RWPE1 (cell line): ENCODE data around the gene TLK2.

Experiments
- CTCF ChIA-PET: fragments of 350-600 bp; sonication (Branson Sonifier 250); formaldehyde crosslinking; extraction: SDS; loops from one replicate; lab custom pipeline; 2021; lab: Yijun Ruan, JAX
- POLR2A ChIA-PET: fragments of 400-600 bp; formaldehyde crosslinking; extraction: SDS; loops from one replicate; lab custom pipeline; 2020; ENCODE audit warnings: antibody characterized with exemption; ENCODE audit not compliant: low non-redundant PET; lab: Yijun Ruan, JAX
- DNase-seq: peaks from one replicate; pipeline ENCODE4 v3.0.0; 2012; ENCODE audit warnings: low spot score
- H3K27ac ChIP-seq: fragments of 450-650 bp; 2 replicates; pipeline ENCODE4 v1.5.1; 2017
- TF ChIP-seq, protein P1 (sequence below): fragments of 450-650 bp; conservative IDR thresholded peaks from 2 replicates; pipeline ENCODE4 v1.5.1; 2017; ENCODE audit warnings: low read depth, mild to moderate bottlenecking

Gene TLK2

DNA sequence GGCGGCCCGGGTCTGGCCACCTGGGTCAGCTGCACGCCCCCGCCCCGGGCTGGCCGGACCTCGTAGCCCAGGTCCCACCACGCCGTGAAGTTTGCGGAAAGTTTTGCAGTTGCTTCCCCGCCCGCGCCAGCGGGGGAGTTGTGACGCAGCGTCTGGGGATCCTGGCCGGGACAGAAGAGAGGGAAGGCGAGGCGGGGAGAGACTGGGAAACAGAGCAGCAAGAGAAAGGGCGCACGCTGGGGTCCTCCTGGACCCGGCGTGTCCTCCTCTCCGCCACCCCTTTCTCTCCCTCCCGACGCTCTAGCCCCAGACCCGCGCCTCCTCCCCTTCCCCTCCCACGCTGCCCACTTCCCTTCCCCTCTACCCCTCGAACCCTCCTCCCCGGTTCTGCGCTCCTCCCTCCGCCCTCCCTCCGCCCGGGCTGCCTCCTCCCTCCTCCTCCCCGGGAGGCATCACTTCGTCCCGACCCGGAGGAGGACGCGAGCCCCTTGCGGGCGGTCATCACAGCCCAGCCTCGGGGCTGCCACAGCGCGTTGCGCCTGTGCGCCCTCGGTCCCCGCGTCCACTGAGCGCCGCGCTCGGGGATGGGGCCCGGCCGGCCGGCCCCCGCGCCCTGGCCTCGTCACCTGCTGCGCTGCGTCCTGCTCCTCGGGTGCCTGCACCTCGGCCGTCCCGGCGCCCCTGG lies 148.7 kb downstream of the TLK2 start, which contains the start of gene MRC2:
Gene MRC2, plus strand, starts transcription at position 452 of the 685 bp plus-strand sequence. Its CDS starts 133 bp downstream, at position 585.
- ChIA-PET CTCF (interaction anchor here (0.6 kb wide), 1 partner anchor 771 kb away, joined by 3 read pairs; no protein-coding TSS in a partner anchor), POLR2A (no interaction called here)
- TF ChIP-seq, protein P1, sequence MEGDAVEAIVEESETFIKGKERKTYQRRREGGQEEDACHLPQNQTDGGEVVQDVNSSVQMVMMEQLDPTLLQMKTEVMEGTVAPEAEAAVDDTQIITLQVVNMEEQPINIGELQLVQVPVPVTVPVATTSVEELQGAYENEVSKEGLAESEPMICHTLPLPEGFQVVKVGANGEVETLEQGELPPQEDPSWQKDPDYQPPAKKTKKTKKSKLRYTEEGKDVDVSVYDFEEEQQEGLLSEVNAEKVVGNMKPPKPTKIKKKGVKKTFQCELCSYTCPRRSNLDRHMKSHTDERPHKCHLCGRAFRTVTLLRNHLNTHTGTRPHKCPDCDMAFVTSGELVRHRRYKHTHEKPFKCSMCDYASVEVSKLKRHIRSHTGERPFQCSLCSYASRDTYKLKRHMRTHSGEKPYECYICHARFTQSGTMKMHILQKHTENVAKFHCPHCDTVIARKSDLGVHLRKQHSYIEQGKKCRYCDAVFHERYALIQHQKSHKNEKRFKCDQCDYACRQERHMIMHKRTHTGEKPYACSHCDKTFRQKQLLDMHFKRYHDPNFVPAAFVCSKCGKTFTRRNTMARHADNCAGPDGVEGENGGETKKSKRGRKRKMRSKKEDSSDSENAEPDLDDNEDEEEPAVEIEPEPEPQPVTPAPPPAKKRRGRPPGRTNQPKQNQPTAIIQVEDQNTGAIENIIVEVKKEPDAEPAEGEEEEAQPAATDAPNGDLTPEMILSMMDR: no peak
- peak within 1 kb of the TSS; percentile 82 for H3K27ac ChIP-seq
- DNase-seq: peak; percentile 65

DNA sequence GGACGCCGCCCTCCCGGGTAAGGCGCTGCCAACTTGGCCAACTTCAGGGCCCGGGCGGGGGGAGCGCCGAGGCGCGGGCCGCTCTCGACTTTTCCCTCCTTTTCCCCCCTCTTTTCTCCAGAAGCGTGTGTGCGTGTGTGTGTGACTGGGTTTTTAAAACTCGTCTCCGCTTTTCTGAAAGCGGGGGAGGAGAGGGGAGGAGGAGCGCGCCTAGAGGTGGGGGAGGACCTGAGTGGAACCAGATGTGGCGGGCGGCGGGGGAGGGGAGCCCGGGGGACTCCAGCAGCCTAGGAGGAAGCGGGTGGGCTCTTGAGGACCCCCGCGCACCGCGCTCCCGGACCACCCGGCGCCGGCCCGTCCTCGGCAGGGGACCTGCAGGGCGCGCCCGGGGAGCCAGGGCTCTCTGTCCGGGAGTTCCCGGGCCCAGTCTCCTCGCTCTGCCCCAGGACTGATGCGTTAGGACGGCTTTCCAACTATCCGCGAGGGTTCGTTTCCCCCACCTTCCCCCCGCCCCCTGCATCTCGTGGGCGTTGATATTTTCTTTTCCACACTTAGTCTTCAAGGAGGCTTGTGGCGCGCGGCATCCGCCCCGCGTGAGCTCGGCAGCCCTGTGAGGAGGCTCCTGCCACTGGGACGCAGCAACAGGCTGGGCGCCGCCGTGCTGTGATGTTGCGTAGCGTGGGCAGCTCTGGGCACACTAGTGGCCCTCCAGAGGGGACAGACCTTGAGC lies 149.4 kb downstream of the TLK2 start:
- DNase-seq: peak; percentile 34
- H3K27ac ChIP-seq: peak overlapping the region; percentile 82
- TF ChIP-seq, protein P1: no peak
- CTCF ChIA-PET: no interaction called here
- POLR2A ChIA-PET: no interaction called here

DNA sequence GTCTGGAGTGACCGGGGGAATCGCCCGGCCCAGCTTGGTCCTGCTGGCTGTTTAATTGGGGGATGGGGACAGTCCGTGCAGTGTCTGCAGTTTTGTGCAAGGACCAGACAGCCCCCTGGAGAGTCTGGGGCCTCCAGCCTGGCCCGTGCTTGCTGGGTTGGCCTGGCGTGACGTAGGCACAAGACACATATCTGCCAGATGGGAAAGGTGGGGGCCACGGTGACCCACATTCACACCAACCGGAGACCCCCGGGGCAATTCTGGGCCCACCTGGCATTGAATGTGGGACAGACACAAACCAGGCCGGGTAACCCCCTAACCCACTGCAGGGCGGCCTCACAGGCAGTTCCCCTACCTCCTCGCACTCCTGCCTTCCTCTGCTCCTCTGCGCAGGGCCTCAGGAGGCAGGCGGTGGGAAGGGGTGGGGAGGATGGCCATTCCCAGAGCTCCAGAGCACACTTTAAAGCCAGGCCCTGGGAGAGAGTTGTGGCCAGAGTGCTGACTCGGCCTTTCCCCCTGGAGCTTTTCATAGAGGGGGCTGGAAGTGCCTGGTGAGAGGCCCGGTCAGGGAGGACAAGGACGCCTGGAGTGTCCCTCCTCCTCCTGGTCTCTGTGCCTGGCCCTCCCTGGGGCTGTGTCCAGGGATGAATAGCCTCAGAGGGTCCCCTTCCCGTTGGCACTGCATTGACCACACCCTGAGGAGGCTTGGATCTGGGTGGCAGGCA lies 150.4 kb downstream of the TLK2 start:
- POLR2A ChIA-PET: no interaction called here
- H3K27ac ChIP-seq: peak overlapping the region; percentile 82

DNA sequence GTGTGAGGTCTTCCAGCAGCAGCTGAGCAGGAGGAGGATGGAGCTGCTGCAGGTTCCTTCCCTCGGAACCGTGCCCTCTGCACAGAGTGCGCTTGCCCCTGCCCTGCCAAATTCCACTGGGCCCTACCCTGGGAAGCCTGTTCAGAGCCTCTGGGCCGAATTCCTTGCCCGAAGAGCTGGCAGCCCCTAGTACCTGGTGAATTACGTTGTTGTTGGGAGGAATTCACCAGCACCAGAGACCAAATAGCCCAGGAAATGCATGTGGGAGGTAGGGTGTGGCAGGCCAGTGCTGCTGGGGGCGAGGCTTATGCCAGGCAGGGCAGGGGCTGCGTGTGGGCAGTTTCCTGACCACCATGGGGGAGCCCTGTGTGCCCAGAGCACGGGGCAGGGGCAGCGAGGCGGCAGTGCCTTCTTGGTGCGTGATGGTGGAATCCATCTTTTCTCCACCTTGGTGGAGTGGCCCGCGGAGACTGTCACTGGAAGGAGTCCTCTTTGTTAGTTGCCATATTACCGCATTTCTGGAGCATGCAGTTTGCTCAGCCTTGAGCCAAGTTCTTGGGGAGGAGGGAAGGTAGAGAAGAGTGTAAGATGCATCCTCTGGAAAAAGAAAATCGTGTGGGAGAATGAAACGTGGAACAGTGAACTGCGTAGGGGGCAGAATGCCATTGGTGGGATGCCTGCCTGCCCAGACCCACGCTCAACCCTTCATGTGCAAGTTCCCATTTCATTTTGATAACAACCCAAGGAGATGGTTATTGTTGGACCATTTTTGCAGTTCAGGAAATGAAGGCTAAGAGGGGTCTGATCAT lies 151.1 kb downstream of the TLK2 start:
- POLR2A ChIA-PET: no interaction called here
- TF ChIP-seq, protein P1: no peak
- CTCF ChIA-PET: interaction anchor here (0.5 kb wide), 1 partner anchor 16 kb away, joined by 6 read pairs; no protein-coding TSS in a partner anchor
- peak overlapping the region; percentile 82 for H3K27ac ChIP-seq
- DNase-seq: no peak

More for the DNA sequence above, 150.4 kb downstream of the TLK2 start:
- TF ChIP-seq, protein P1: no peak
- DNase-seq: no peak
- CTCF ChIA-PET: interaction anchor here (0.5 kb wide), 1 partner anchor 15 kb away, joined by 6 read pairs; no protein-coding TSS in a partner anchor

DNA sequence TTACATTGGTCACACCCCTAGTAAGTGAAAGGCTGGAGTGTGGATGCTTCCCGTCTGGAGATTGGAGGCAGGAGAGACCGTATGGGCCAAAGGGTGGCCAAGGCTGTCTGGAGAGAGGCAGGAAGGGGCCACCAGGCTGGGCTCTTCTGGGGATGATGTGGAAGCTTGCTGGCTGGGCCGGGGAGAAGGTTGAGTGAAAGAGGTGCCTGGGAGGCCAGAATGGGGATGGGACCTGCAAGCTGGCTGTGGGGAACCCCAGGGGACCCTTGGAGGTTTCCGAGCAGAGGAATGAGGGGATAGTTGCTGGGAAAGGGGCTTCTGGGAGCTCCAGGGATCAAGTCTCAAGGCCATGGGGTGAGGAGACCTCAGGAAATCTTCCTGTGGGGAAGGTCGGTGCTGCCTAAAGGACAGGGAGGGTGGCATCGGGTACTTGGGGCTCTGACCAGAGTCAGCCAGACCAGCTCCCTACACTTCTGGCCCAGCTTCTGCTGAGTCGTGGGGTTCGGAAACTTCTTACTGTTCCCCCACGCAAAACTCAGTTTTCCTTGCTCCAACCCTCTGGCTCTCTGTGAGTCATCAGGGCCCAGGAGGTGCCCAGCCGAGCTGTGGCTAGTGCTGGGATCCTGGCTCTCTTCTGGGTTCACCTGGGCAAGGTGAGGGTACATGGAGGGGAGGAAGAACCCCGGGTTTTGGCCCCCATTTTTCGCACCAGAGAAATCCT lies 151.9 kb downstream of the TLK2 start:
- DNase-seq: no peak
- TF ChIP-seq, protein P1: no peak
- peak overlapping the region; percentile 5; the same call in 1 of the 2 replicates for H3K27ac ChIP-seq
- ChIA-PET POLR2A (no interaction called here), CTCF (no interaction called here)
